Neural cell (in vitro differentiated cells): ENCODE measurements around the gene NEFH. TPM values are rescaled to one million over a fixed set of nuclear protein-coding genes. Genes with fewer than 3 reads are reported as not detected.

ENCODE experiments used
- H2AFZ ChIP-seq: fragments of 200-600, 300-800 bp; sonication (generic), shearing (Covaris generic); 2 replicates; pipeline ENCODE4 v1.6.0; 2014; ENCODE audit warnings: low read depth, mild to moderate bottlenecking, antibody characterized with exemption, low read length, moderate library complexity
- H3F3A ChIP-seq: fragments of 200-600 bp; shearing (Covaris generic); 2 replicates; pipeline ENCODE4 v1.6.1; 2016; ENCODE audit warnings: mild to moderate bottlenecking, moderate library complexity, mixed read lengths, antibody characterized with exemption, low read length; ENCODE audit not compliant: insufficient read depth, poor library complexity, severe bottlenecking
- H3K27ac ChIP-seq: fragments of 200-600, 300-800 bp; sonication (generic), shearing (Covaris generic); 2 replicates; pipeline ENCODE4 v1.5.1; 2014; ENCODE audit warnings: mild to moderate bottlenecking, low read length, moderate library complexity
- H3K27me3 ChIP-seq: fragments of 300-800, 200-600 bp; sonication (generic), shearing (Covaris generic); 2 replicates; pipeline ENCODE4 v1.6.0; 2014; ENCODE audit warnings: mild to moderate bottlenecking, low read depth, low read length, moderate library complexity; ENCODE audit not compliant: insufficient read depth
- H3K36me3 ChIP-seq: fragments of 300-800, 200-600 bp; sonication (generic), shearing (Covaris generic); 2 replicates; pipeline ENCODE4 v1.5.1; 2014; ENCODE audit warnings: mild to moderate bottlenecking, antibody characterized with exemption, low read length, moderate library complexity; ENCODE audit not compliant: insufficient read depth
- H3K4me2 ChIP-seq: fragments of 300-800, 200-600 bp; sonication (generic), shearing (Covaris generic); 2 replicates; pipeline ENCODE4 v1.6.0; 2014; ENCODE audit warnings: mild to moderate bottlenecking, low read length
- H3K4me3 ChIP-seq: fragments of 300-800, 200-600 bp; sonication (generic), shearing (Covaris generic); 2 replicates; pipeline ENCODE4 v1.5.1; 2014; ENCODE audit warnings: mild to moderate bottlenecking, low read length, moderate library complexity
- H3K79me2 ChIP-seq: fragments of 200-600 bp; shearing (Covaris generic); replicated peaks from 2 replicates; pipeline ENCODE4 v1.6.0; 2014; ENCODE audit warnings: mild to moderate bottlenecking, low read length, moderate library complexity; ENCODE audit not compliant: insufficient read depth
- H3K9ac ChIP-seq: fragments of 300-800, 200-600 bp; sonication (generic), shearing (Covaris generic); 2 replicates; pipeline ENCODE4 v1.6.1; 2016; ENCODE audit warnings: mild to moderate bottlenecking, low read length, mixed read lengths
- H3K9me2 ChIP-seq: fragments of 200-600 bp; shearing (Covaris generic); 2 replicates; pipeline ENCODE4 v1.6.1; 2016; ENCODE audit warnings: mild to moderate bottlenecking, low read length, mixed read lengths; ENCODE audit not compliant: insufficient read depth
- H3K9me3 ChIP-seq: fragments of 200-600, 300-800 bp; sonication (generic), shearing (Covaris generic); 2 replicates; pipeline ENCODE4 v1.6.1; 2016; ENCODE audit warnings: mild to moderate bottlenecking, mixed run types, low read length, moderate library complexity, mixed read lengths
- H4K20me1 ChIP-seq: fragments of 200-600 bp; shearing (Covaris generic); 2 replicates; pipeline ENCODE4 v1.6.1; 2016; ENCODE audit warnings: mild to moderate bottlenecking, mixed run types; ENCODE audit not compliant: insufficient read depth
- EP300 ChIP-seq: fragments of 450-650 bp; conservative IDR thresholded peaks from 2 replicates; pipeline ENCODE4 v1.6.1; 2014; ENCODE audit warnings: antibody characterized with exemption, mild to moderate bottlenecking, moderate library complexity; ENCODE audit not compliant: poor library complexity, severe bottlenecking
- EZH2 ChIP-seq: fragments of 200-600, 300-800 bp; shearing (Covaris generic), sonication (generic); IDR thresholded peaks from 2 replicates; pipeline ENCODE4 v1.6.1; 2014; ENCODE audit warnings: antibody characterized with exemption, low read length, borderline replicate concordance, mild to moderate bottlenecking; ENCODE audit not compliant: insufficient read depth, poor library complexity, severe bottlenecking
- MXI1 ChIP-seq: fragments of 450-650 bp; conservative IDR thresholded peaks from 2 replicates; pipeline ENCODE4 v1.6.1; 2014; ENCODE audit warnings: antibody characterized with exemption, mild to moderate bottlenecking; ENCODE audit not compliant: poor library complexity, severe bottlenecking
- POLR2AphosphoS5 ChIP-seq: IDR thresholded peaks from 2 replicates; pipeline ENCODE4 v1.6.1; 2012
- RAD21 ChIP-seq: fragments of 450-650 bp; conservative IDR thresholded peaks from 2 replicates; pipeline ENCODE4 v1.6.1; 2014; ENCODE audit warnings: antibody characterized with exemption, mild to moderate bottlenecking, moderate library complexity
- SMC3 ChIP-seq: fragments of 450-650 bp; conservative IDR thresholded peaks from 2 replicates; pipeline ENCODE4 v1.6.1; 2014; ENCODE audit warnings: antibody characterized with exemption, mild to moderate bottlenecking, moderate library complexity; ENCODE audit not compliant: poor library complexity
- TAF1 ChIP-seq: IDR thresholded peaks from 2 replicates; pipeline ENCODE4 v1.6.1; 2012; ENCODE audit warnings: low read depth
- polyA plus RNA-seq: library from polyadenylated mRNA; depleted of rRNA; stranded (reverse); fragments of >200 nt; gene quantifications from 2 replicates; pipeline ENCODE4 v1.2.3, GENCODE V29; 2014
- TF ChIP-seq, protein P1 (sequence below): fragments of 450-650 bp; IDR thresholded peaks from 2 replicates; pipeline ENCODE4 v1.5.1; 2014; ENCODE audit warnings: antibody characterized with exemption, mild to moderate bottlenecking, moderate library complexity; ENCODE audit not compliant: poor library complexity, severe bottlenecking
- TF ChIP-seq, protein P2 (sequence below): IDR thresholded peaks from 2 replicates; pipeline ENCODE4 v1.6.1; 2012; ENCODE audit warnings: borderline replicate concordance

The NEFH gene
- polyA plus RNA-seq, 1 donor from 2014 or later: 0.05 TPM

GRCh38 chr22:29447906-29448305 lies 32.1 kb upstream of the NEFH start:
- no peaks in the 10 kb centered on the region for H3K9me3 ChIP-seq
- H3K9me2 ChIP-seq: no peaks in the 10 kb centered on the region
- no peak overlapping the region for H3K27ac ChIP-seq
- no peaks in the 10 kb centered on the region for H3K27me3 ChIP-seq
- H4K20me1 ChIP-seq: no peaks in the 10 kb centered on the region
- no peak overlapping the region for H3K4me3 ChIP-seq
- H2AFZ ChIP-seq: no peak overlapping the region
- H3K79me2 ChIP-seq: no peaks in the 10 kb centered on the region
- no peaks in the 10 kb centered on the region for H3K36me3 ChIP-seq
- TF ChIP-seq EP300: no peak
- TF ChIP-seq POLR2AphosphoS5: no peak
- no peak overlapping the region for H3K4me2 ChIP-seq
- H3F3A ChIP-seq: no peaks in the 10 kb centered on the region
- H3K9ac ChIP-seq: no peak overlapping the region

GRCh38 chr22:29449296-29449875 lies 30.6 kb upstream of the NEFH start:
- H3K9me3 ChIP-seq: no peaks in the 10 kb centered on the region
- no peaks in the 10 kb centered on the region for H3K9me2 ChIP-seq
- H3K79me2 ChIP-seq: no peaks in the 10 kb centered on the region
- H3K4me2 ChIP-seq: no peak overlapping the region
- H3K27me3 ChIP-seq: no peaks in the 10 kb centered on the region
- H3K36me3 ChIP-seq: no peaks in the 10 kb centered on the region
- TF ChIP-seq MXI1 (no peak), TAF1 (no peak), POLR2AphosphoS5 (no peak), SMC3 (no peak), EZH2 (no peak), EP300 (no peak), RAD21 (no peak)
- TF ChIP-seq, protein P1, sequence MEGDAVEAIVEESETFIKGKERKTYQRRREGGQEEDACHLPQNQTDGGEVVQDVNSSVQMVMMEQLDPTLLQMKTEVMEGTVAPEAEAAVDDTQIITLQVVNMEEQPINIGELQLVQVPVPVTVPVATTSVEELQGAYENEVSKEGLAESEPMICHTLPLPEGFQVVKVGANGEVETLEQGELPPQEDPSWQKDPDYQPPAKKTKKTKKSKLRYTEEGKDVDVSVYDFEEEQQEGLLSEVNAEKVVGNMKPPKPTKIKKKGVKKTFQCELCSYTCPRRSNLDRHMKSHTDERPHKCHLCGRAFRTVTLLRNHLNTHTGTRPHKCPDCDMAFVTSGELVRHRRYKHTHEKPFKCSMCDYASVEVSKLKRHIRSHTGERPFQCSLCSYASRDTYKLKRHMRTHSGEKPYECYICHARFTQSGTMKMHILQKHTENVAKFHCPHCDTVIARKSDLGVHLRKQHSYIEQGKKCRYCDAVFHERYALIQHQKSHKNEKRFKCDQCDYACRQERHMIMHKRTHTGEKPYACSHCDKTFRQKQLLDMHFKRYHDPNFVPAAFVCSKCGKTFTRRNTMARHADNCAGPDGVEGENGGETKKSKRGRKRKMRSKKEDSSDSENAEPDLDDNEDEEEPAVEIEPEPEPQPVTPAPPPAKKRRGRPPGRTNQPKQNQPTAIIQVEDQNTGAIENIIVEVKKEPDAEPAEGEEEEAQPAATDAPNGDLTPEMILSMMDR: no peak
- TF ChIP-seq, protein P2, sequence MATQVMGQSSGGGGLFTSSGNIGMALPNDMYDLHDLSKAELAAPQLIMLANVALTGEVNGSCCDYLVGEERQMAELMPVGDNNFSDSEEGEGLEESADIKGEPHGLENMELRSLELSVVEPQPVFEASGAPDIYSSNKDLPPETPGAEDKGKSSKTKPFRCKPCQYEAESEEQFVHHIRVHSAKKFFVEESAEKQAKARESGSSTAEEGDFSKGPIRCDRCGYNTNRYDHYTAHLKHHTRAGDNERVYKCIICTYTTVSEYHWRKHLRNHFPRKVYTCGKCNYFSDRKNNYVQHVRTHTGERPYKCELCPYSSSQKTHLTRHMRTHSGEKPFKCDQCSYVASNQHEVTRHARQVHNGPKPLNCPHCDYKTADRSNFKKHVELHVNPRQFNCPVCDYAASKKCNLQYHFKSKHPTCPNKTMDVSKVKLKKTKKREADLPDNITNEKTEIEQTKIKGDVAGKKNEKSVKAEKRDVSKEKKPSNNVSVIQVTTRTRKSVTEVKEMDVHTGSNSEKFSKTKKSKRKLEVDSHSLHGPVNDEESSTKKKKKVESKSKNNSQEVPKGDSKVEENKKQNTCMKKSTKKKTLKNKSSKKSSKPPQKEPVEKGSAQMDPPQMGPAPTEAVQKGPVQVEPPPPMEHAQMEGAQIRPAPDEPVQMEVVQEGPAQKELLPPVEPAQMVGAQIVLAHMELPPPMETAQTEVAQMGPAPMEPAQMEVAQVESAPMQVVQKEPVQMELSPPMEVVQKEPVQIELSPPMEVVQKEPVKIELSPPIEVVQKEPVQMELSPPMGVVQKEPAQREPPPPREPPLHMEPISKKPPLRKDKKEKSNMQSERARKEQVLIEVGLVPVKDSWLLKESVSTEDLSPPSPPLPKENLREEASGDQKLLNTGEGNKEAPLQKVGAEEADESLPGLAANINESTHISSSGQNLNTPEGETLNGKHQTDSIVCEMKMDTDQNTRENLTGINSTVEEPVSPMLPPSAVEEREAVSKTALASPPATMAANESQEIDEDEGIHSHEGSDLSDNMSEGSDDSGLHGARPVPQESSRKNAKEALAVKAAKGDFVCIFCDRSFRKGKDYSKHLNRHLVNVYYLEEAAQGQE: no peak
- no peak overlapping the region for H2AFZ ChIP-seq
- no peak overlapping the region for H3K9ac ChIP-seq
- H3K4me3 ChIP-seq: no peak overlapping the region
- no peaks in the 10 kb centered on the region for H4K20me1 ChIP-seq
- no peak overlapping the region for H3K27ac ChIP-seq
- H3F3A ChIP-seq: no peaks in the 10 kb centered on the region
